Adrenal gland (tissue), 5 donors: ENCODE data around the gene STAG2.

Experiments
- POLR2A ChIP-seq, 2 donors: fragments of 450-650 bp; IDR thresholded peaks; one replicate each; pipeline ENCODE4 v1.6.1; 2017; ENCODE audit warnings: antibody characterized with exemption in 2 of 2, mild to moderate bottlenecking in 2 of 2, moderate library complexity in 1 of 2
- TF ChIP-seq, protein P1 (sequence below), 6 experiments: fragments of 450-650 bp in 4 of 6; fragments of 200-600 bp in 2 of 6; sonication (generic) in 1 of 6; IDR thresholded peaks; 1 replicate in 5 of 6; 2 replicates in 1 of 6; pipeline versions ENCODE4 v1.5.1 to v1.8.0; 2016 to 2021; ENCODE audit warnings: antibody characterized with exemption in 6 of 6, mild to moderate bottlenecking in 2 of 6, moderate library complexity in 1 of 6
- donor health status: DM: no; HTN: no; CAD: no.

GRCh38 chrX:124045109-124045508, 83.6 kb downstream of the STAG2 start:
- TF ChIP-seq, protein P1, sequence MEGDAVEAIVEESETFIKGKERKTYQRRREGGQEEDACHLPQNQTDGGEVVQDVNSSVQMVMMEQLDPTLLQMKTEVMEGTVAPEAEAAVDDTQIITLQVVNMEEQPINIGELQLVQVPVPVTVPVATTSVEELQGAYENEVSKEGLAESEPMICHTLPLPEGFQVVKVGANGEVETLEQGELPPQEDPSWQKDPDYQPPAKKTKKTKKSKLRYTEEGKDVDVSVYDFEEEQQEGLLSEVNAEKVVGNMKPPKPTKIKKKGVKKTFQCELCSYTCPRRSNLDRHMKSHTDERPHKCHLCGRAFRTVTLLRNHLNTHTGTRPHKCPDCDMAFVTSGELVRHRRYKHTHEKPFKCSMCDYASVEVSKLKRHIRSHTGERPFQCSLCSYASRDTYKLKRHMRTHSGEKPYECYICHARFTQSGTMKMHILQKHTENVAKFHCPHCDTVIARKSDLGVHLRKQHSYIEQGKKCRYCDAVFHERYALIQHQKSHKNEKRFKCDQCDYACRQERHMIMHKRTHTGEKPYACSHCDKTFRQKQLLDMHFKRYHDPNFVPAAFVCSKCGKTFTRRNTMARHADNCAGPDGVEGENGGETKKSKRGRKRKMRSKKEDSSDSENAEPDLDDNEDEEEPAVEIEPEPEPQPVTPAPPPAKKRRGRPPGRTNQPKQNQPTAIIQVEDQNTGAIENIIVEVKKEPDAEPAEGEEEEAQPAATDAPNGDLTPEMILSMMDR (IDR thresholded peaks at IDR 0.05): no peak
- TF ChIP-seq POLR2A (IDR thresholded peaks at IDR 0.05): no peak
